K562 (cell line): ENCODE results near the gene CDC45. TPM values are rescaled to one million over a fixed set of nuclear protein-coding genes. Genes with fewer than 3 reads are reported as not detected.

Experiments
- ARID2 ChIP-seq: fragments of 450-650 bp; IDR thresholded peaks from 2 replicates; pipeline ENCODE4 v1.6.1; 2017; ENCODE audit warnings: antibody characterized with exemption, mild to moderate bottlenecking
- CBX1 ChIP-seq: sonication (generic); IDR thresholded peaks from 2 replicates; pipeline ENCODE4 v1.6.1; 2016; ENCODE audit warnings: antibody characterized with exemption, low read depth, mild to moderate bottlenecking
- CCNT2 ChIP-seq: IDR thresholded peaks from 2 replicates; pipeline ENCODE4 v1.6.1; 2011; ENCODE audit warnings: borderline replicate concordance, low read depth, mild to moderate bottlenecking, moderate library complexity, mixed read lengths, low read length; ENCODE audit not compliant: insufficient read length; ENCODE audit errors: extremely low read depth
- CSDE1 ChIP-seq, 2 experiments: fragments of 450-650 bp; IDR thresholded peaks; 2 replicates each; pipeline ENCODE4 v1.6.1; 2016; ENCODE audit warnings: mild to moderate bottlenecking in 1 of 2
- DDX20 ChIP-seq: fragments of 450-650 bp; IDR thresholded peaks from 2 replicates; pipeline ENCODE4 v1.6.1; 2016; ENCODE audit warnings: missing genetic modification characterization, low read depth, mild to moderate bottlenecking, missing compliant biosample characterization, moderate library complexity
- GATA2 ChIP-seq: sonication (generic); formaldehyde crosslinking; IDR thresholded peaks from 2 replicates; pipeline ENCODE4 v1.4.0; 2020; ENCODE audit warnings: mild to moderate bottlenecking, missing genetic modification reagents
- NONO ChIP-seq, 2 experiments: fragments of 200-400 bp in 1 of 2; fragments of 450-650 bp in 1 of 2; formaldehyde crosslinking in 1 of 2; IDR thresholded peaks; 2 replicates each; pipeline ENCODE4 v1.6.1; 2017; ENCODE audit warnings: low read depth in 2 of 2, mild to moderate bottlenecking in 2 of 2, moderate library complexity in 2 of 2, low read length in 1 of 2
- PRMT5 ChIP-seq: sonication (generic); formaldehyde crosslinking; IDR thresholded peaks from 2 replicates; pipeline ENCODE4 v1.5.0; 2020; ENCODE audit warnings: missing genetic modification reagents
- REST ChIP-seq, 2 experiments: fragments of 450-650 bp; formaldehyde crosslinking in 1 of 2; IDR thresholded peaks; 2 replicates each; pipeline versions ENCODE4 v1.4.0 to v1.6.1; 2014 to 2020; ENCODE audit warnings: mild to moderate bottlenecking in 2 of 2, borderline replicate concordance in 1 of 2, low read depth in 1 of 2
- SAFB ChIP-seq: fragments of 200-400 bp; formaldehyde crosslinking; IDR thresholded peaks from 2 replicates; pipeline ENCODE4 v1.6.1; 2017; ENCODE audit warnings: low read depth, low read length, borderline replicate concordance
- SP1 ChIP-seq: sonication (generic); formaldehyde crosslinking; IDR thresholded peaks from 2 replicates; pipeline ENCODE4 v1.8.1; 2022; ENCODE audit warnings: mild to moderate bottlenecking, missing genetic modification reagents
- TAF15 ChIP-seq: fragments of 200-400 bp; formaldehyde crosslinking; IDR thresholded peaks from 2 replicates; pipeline ENCODE4 v1.6.1; 2017; ENCODE audit warnings: mild to moderate bottlenecking, low read depth, low read length, moderate library complexity
- TBP ChIP-seq: optimal IDR thresholded peaks from 2 replicates; pipeline ENCODE3; 2011; ENCODE audit warnings: low read depth, low read length, improper control_type of control experiment
- TEAD2 ChIP-seq: fragments of 450-650 bp; IDR thresholded peaks from 2 replicates; pipeline ENCODE4 v1.6.1; 2016; ENCODE audit warnings: missing genetic modification characterization, control low read depth, missing compliant biosample characterization
- ZBTB7A ChIP-seq: IDR thresholded peaks from 2 replicates; pipeline ENCODE4 v1.6.1; 2011; ENCODE audit warnings: low read depth, mild to moderate bottlenecking, low read length, moderate library complexity, borderline replicate concordance; ENCODE audit not compliant: control insufficient read depth
- ZBTB8A ChIP-seq: fragments of 450-650 bp; IDR thresholded peaks from 2 replicates; pipeline ENCODE4 v1.6.1; 2018; ENCODE audit warnings: mild to moderate bottlenecking, moderate library complexity; ENCODE audit not compliant: partially characterized antibody
- ZNF121 ChIP-seq: sonication (generic); formaldehyde crosslinking; conservative IDR thresholded peaks from 2 replicates; pipeline ENCODE4 v1.8.0; 2022; ENCODE audit warnings: missing genetic modification reagents
- ZNF143 ChIP-seq: sonication (generic); formaldehyde crosslinking; IDR thresholded peaks from 2 replicates; pipeline ENCODE4 v1.9.0; 2022; ENCODE audit warnings: mild to moderate bottlenecking, missing genetic modification reagents
- ZNF197 ChIP-seq: fragments of 200-800 bp; sonication (Bioruptor generic); IDR thresholded peaks from 2 replicates; pipeline ENCODE4 v1.6.1; 2016; ENCODE audit warnings: low read depth, missing genetic modification characterization, missing compliant biosample characterization
- ZNF354B ChIP-seq: fragments of 250-450 bp; sonication (Bioruptor Pico); IDR thresholded peaks from 2 replicates; pipeline ENCODE4 v1.4.0; 2020
- ZNF551 ChIP-seq: fragments of 250-450 bp; sonication (Bioruptor Pico); IDR thresholded peaks from 2 replicates; pipeline ENCODE4 v1.5.0; 2021; ENCODE audit warnings: mild to moderate bottlenecking, moderate library complexity
- ZNF695 ChIP-seq: fragments of 450-650 bp; formaldehyde crosslinking; IDR thresholded peaks from 2 replicates; pipeline ENCODE4 v1.4.0; 2020; ENCODE audit warnings: mild to moderate bottlenecking, moderate library complexity
- polyA plus RNA-seq, 8 experiments: library from polyadenylated mRNA; depleted of rRNA in 4 of 8; stranded (reverse) in 5 of 8; unstranded in 3 of 8; fragments of >200 nt; fragmentation: Nextera tagmentation in 2 of 8; fragmentation: Illumina TruSeq in 1 of 8; extraction: Ambion mirVana in 2 of 8; extraction: Trizol in 1 of 8; gene quantifications; 2 replicates each; pipeline versions ENCODE4 v1.2.1 to v1.2.3, GENCODE V29; 2011 to 2014; ENCODE audit warnings: inconsistent platforms in 1 of 8, missing spikeins in 1 of 8
- total RNA-seq, 7 experiments: library from RNA; depleted of rRNA in 6 of 7; stranded (reverse); fragments of >200 nt in 6 of 7; fragmentation: Illumina TruSeq in 2 of 7; extraction: Trizol in 2 of 7; gene quantifications; 2 replicates each; pipeline versions ENCODE4 v1.2.1 to v1.2.3, GENCODE V29; 2011 to 2021; ENCODE audit warnings: low replicate concordance in 1 of 7

CDC45 gene
- total and polyA plus RNA-seq, 9 of the 15 experiments (the other 6 are each of a cell fraction or from before 2014, with no cell fraction given): 251 to 580 (median 410) TPM

GRCh38 chr22:19446603-19447329 is 33.0 kb upstream of the CDC45 start (continued):
- TF ChIP-seq REST (IDR thresholded peaks at IDR 0.05; ENCODE audit: borderline replicate concordance) (no peak), REST (CRISPR knock-in tag; IDR thresholded peaks at IDR 0.05; ENCODE audit: low read depth) (no peak; the same call in 1 of the 2 replicates), CSDE1 (IDR thresholded peaks at IDR 0.05) (no peak), DDX20 (no peak), ZNF121 (CRISPR knock-in tag) (no peak), ZBTB7A (no peak), NONO (IDR thresholded peaks at IDR 0.05; ENCODE audit: low read depth in 2 of 2, low read length in 1 of 2) (no peak), ZNF551 (no peak), CBX1 (no peak), CCNT2 (no peak), SP1 (no peak), PRMT5 (CRISPR knock-in tag) (0 out of 2 replicates have a peak, but pooled peaks have one; percentile 53), ZNF354B (CRISPR knock-in tag) (no peak), SAFB (no peak), ZBTB8A (no peak), ZNF197 (CRISPR knock-in tag) (peak; percentile 69), TEAD2 (no peak), GATA2 (no peak), ZNF143 (CRISPR knock-in tag) (no peak), ARID2 (no peak), TAF15 (no peak), ZNF695 (0 out of 2 replicates have a peak, but pooled peaks have one; percentile 36), TBP (no peak)
